Prostate gland (tissue), 2 donors: ENCODE results near the gene FAF1.
"Not testable (repeated sequence)": the region's sequence is repeated elsewhere in the genome, so short reads cannot be mapped to it uniquely, and the experiment has no call there.

ENCODE experiments used
- CTCF ChIP-seq, 4 experiments: fragments of 200-600 bp in 2 of 4; fragments of 450-650 bp in 2 of 4; sonication (generic) in 2 of 4; IDR thresholded peaks; 1 replicate in 3 of 4; 2 replicates in 1 of 4; pipeline ENCODE4 v1.5.1; 2016 to 2019; ENCODE audit warnings: antibody characterized with exemption in 4 of 4, mild to moderate bottlenecking in 2 of 4, moderate library complexity in 2 of 4
- POLR2A ChIP-seq: fragments of 450-650 bp; IDR thresholded peaks from one replicate; pipeline ENCODE4 v1.6.1; 2016; ENCODE audit warnings: antibody characterized with exemption, mild to moderate bottlenecking
- POLR2AphosphoS5 ChIP-seq: sonication (generic); formaldehyde crosslinking; IDR thresholded peaks from one replicate; pipeline ENCODE4 v1.6.1; 2017; ENCODE audit warnings: antibody characterized with exemption

GRCh38 chr1:50727578-50727977 lies 232.5 kb downstream of the FAF1 start:
- not testable (repeated sequence) for TF ChIP-seq CTCF (IDR thresholded peaks at IDR 0.05); POLR2A; POLR2AphosphoS5
